HepG2 (cell line): Measurements from ENCODE around the gene TTC6. TPM values are rescaled to one million over a fixed set of nuclear protein-coding genes. Genes with fewer than 3 reads are reported as not detected.

Experiments
- ATF1 ChIP-seq: IDR thresholded peaks from 2 replicates; pipeline ENCODE4 v1.6.1; 2016; ENCODE audit warnings: mild to moderate bottlenecking, control low read depth
- CENPT ChIP-seq: sonication (generic); formaldehyde crosslinking; IDR thresholded peaks from 2 replicates; pipeline ENCODE4 v1.8.0; 2022; ENCODE audit warnings: low read depth, mild to moderate bottlenecking, moderate library complexity, missing genetic modification reagents
- FOXA3 ChIP-seq: IDR thresholded peaks from 2 replicates; pipeline ENCODE4 v1.6.1; 2016; ENCODE audit warnings: missing genetic modification reagents, missing compliant biosample characterization
- GATAD2A ChIP-seq: IDR thresholded peaks from 2 replicates; pipeline ENCODE4 v1.6.1; 2016
- NFIB ChIP-seq: sonication (generic); formaldehyde crosslinking; IDR thresholded peaks from 2 replicates; pipeline ENCODE4 v1.9.0; 2021; ENCODE audit warnings: missing genetic modification reagents, mild to moderate bottlenecking, borderline replicate concordance
- SYNCRIP ChIP-seq: fragments of 200-400 bp; formaldehyde crosslinking; IDR thresholded peaks from 2 replicates; pipeline ENCODE4 v1.6.1; 2018; ENCODE audit warnings: mild to moderate bottlenecking, low read depth, low read length; ENCODE audit not compliant: insufficient read depth
- TRIM22 ChIP-seq: fragments of 450-650 bp; IDR thresholded peaks from 2 replicates; pipeline ENCODE4 v1.6.1; 2017
- ZFP36 ChIP-seq: fragments of 150-350 bp; IDR thresholded peaks from 2 replicates; pipeline ENCODE4 v1.6.1; 2018; ENCODE audit warnings: borderline replicate concordance, low read length, low read depth; ENCODE audit not compliant: partially characterized antibody
- ZGPAT ChIP-seq: IDR thresholded peaks from 2 replicates; pipeline ENCODE4 v1.6.1; 2016; ENCODE audit warnings: mild to moderate bottlenecking
- ZNF549 ChIP-seq: sonication (generic); formaldehyde crosslinking; IDR thresholded peaks from 2 replicates; pipeline ENCODE4 v1.5.0; 2020; ENCODE audit warnings: missing genetic modification reagents
- ZNF567 ChIP-seq: sonication (generic); formaldehyde crosslinking; IDR thresholded peaks from 2 replicates; pipeline ENCODE4 v1.8.1; 2023; ENCODE audit warnings: mild to moderate bottlenecking, missing genetic modification reagents, borderline replicate concordance
- polyA plus RNA-seq, 8 experiments: library from polyadenylated mRNA; depleted of rRNA in 3 of 8; stranded (reverse) in 7 of 8; unstranded in 1 of 8; fragments of >200 nt; fragmentation: Illumina TruSeq in 4 of 8; extraction: Trizol in 4 of 8; gene quantifications; 2 replicates each; pipeline versions ENCODE4 v1.2.1 to v1.2.3, GENCODE V29; 2011 to 2016; ENCODE audit warnings: low read depth in 4 of 8, missing spikeins in 1 of 8, mixed read lengths in 1 of 8; ENCODE audit not compliant: insufficient read depth in 1 of 8
- total RNA-seq, 5 experiments: library from RNA; depleted of rRNA; stranded (reverse); fragments of >200 nt; fragmentation: Illumina TruSeq; extraction: Trizol; gene quantifications; 2 replicates each; pipeline ENCODE4 v1.2.3, GENCODE V29; 2016; ENCODE audit warnings: low read depth in 1 of 5
- TF ChIP-seq, protein P1 (sequence below): sonication (generic); formaldehyde crosslinking; IDR thresholded peaks from 2 replicates; pipeline ENCODE4 v1.4.0; 2020; ENCODE audit warnings: missing genetic modification reagents
- TF ChIP-seq, protein P2 (sequence below): sonication (generic); formaldehyde crosslinking; IDR thresholded peaks from 2 replicates; pipeline ENCODE4 v1.4.0; 2020; ENCODE audit warnings: missing genetic modification reagents, mild to moderate bottlenecking, borderline replicate concordance
- TF ChIP-seq, protein P3 (sequence below): sonication (generic); formaldehyde crosslinking; IDR thresholded peaks from 2 replicates; pipeline ENCODE4 v1.5.0; 2020; ENCODE audit warnings: missing genetic modification reagents
- TF ChIP-seq, protein P4 (sequence below), 2 experiments: fragments of 450-650 bp in 1 of 2; sonication (generic) in 1 of 2; formaldehyde crosslinking; IDR thresholded peaks; 2 replicates each; pipeline versions ENCODE4 v1.5.0 to v1.8.0; 2020 to 2022; ENCODE audit warnings: mild to moderate bottlenecking in 1 of 2, missing genetic modification reagents in 1 of 2

The TTC6 gene
- total and polyA plus RNA-seq, 2 of the 13 experiments (the other 11 are each of a cell fraction or from before 2014, with no cell fraction given), result 9.3 to 27.4 TPM

- TF ChIP-seq FOXA3 (CRISPR knock-in tag) (no peak), CENPT (CRISPR knock-in tag) (no peak), GATAD2A (CRISPR knock-in tag) (no peak), ZFP36 (no peak), ATF1 (no peak), TRIM22 (no peak), SYNCRIP (no peak), ZNF549 (CRISPR knock-in tag) (no peak), NFIB (no peak), ZGPAT (no peak), ZNF567 (no peak)
- TF ChIP-seq, protein P1, sequence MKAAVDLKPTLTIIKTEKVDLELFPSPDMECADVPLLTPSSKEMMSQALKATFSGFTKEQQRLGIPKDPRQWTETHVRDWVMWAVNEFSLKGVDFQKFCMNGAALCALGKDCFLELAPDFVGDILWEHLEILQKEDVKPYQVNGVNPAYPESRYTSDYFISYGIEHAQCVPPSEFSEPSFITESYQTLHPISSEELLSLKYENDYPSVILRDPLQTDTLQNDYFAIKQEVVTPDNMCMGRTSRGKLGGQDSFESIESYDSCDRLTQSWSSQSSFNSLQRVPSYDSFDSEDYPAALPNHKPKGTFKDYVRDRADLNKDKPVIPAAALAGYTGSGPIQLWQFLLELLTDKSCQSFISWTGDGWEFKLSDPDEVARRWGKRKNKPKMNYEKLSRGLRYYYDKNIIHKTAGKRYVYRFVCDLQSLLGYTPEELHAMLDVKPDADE, result 0 out of 2 replicates have a peak, but pooled peaks have one; percentile 52
- TF ChIP-seq, protein P2, sequence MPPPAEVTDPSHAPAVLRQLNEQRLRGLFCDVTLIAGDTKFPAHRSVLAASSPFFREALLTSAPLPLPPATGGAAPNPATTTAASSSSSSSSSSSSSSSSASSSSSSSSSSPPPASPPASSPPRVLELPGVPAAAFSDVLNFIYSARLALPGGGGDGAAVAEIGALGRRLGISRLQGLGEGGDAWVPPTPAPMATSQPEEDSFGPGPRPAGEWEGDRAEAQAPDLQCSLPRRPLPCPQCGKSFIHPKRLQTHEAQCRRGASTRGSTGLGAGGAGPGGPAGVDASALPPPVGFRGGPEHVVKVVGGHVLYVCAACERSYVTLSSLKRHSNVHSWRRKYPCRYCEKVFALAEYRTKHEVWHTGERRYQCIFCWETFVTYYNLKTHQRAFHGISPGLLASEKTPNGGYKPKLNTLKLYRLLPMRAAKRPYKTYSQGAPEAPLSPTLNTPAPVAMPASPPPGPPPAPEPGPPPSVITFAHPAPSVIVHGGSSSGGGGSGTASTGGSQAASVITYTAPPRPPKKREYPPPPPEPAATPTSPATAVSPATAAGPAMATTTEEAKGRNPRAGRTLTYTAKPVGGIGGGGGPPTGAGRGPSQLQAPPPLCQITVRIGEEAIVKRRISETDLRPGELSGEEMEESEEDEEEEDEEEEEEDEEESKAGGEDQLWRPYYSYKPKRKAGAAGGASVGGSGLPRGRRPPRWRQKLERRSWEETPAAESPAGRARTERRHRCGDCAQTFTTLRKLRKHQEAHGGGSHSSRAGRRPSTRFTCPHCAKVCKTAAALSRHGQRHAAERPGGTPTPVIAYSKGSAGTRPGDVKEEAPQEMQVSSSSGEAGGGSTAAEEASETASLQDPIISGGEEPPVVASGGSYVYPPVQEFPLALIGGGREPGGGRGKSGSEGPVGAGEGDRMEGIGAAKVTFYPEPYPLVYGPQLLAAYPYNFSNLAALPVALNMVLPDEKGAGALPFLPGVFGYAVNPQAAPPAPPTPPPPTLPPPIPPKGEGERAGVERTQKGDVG (CRISPR knock-in tag), result 0 out of 2 replicates have a peak, but pooled peaks have one; percentile 8
- TF ChIP-seq, protein P3, sequence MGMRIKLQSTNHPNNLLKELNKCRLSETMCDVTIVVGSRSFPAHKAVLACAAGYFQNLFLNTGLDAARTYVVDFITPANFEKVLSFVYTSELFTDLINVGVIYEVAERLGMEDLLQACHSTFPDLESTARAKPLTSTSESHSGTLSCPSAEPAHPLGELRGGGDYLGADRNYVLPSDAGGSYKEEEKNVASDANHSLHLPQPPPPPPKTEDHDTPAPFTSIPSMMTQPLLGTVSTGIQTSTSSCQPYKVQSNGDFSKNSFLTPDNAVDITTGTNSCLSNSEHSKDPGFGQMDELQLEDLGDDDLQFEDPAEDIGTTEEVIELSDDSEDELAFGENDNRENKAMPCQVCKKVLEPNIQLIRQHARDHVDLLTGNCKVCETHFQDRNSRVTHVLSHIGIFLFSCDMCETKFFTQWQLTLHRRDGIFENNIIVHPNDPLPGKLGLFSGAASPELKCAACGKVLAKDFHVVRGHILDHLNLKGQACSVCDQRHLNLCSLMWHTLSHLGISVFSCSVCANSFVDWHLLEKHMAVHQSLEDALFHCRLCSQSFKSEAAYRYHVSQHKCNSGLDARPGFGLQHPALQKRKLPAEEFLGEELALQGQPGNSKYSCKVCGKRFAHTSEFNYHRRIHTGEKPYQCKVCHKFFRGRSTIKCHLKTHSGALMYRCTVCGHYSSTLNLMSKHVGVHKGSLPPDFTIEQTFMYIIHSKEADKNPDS (CRISPR knock-in tag), result no peak
- TF ChIP-seq, protein P4, sequence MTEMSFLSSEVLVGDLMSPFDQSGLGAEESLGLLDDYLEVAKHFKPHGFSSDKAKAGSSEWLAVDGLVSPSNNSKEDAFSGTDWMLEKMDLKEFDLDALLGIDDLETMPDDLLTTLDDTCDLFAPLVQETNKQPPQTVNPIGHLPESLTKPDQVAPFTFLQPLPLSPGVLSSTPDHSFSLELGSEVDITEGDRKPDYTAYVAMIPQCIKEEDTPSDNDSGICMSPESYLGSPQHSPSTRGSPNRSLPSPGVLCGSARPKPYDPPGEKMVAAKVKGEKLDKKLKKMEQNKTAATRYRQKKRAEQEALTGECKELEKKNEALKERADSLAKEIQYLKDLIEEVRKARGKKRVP (CRISPR knock-in tag; IDR thresholded peaks at IDR 0.05), result no peak
Observed at GRCh38 chr14:37588956-37589714, 6.3 kb upstream of the TTC6 start (continued).
